GM12878 (cell line): ENCODE measurements around the gene CCDC106.

Source experiments
- CBFB ChIP-seq: IDR thresholded peaks from 2 replicates; pipeline ENCODE4 v1.6.1; 2016; ENCODE audit warnings: antibody characterized with exemption, low read depth
- CBX3 ChIP-seq: fragments of 200-600 bp; sonication (generic); IDR thresholded peaks from 2 replicates; pipeline ENCODE4 v1.6.1; 2016; ENCODE audit warnings: low read depth, borderline replicate concordance
- EP300 ChIP-seq, 2 experiments: fragments of 150-350 bp in 1 of 2; IDR thresholded peaks; 2 replicates each; pipeline ENCODE4 v1.6.1; 2011 to 2012; ENCODE audit warnings: low read depth in 2 of 2, low read length in 2 of 2, borderline replicate concordance in 1 of 2, improper control_type of control experiment in 1 of 2, inconsistent platforms in 1 of 2; ENCODE audit not compliant: control insufficient read depth in 1 of 2
- HCFC1 ChIP-seq: fragments of 150-350 bp; IDR thresholded peaks from 2 replicates; pipeline ENCODE4 v1.6.1; 2014; ENCODE audit warnings: low read length
- TF ChIP-seq, protein P1 (sequence below): fragments of 450-650 bp; IDR thresholded peaks from 2 replicates; pipeline ENCODE4 v1.6.1; 2014; ENCODE audit warnings: mild to moderate bottlenecking
- TF ChIP-seq, protein P2 (sequence below): fragments of 450-650 bp; conservative IDR thresholded peaks from 2 replicates; pipeline ENCODE4 v1.6.1; 2017; ENCODE audit warnings: mild to moderate bottlenecking, moderate library complexity

DNA sequence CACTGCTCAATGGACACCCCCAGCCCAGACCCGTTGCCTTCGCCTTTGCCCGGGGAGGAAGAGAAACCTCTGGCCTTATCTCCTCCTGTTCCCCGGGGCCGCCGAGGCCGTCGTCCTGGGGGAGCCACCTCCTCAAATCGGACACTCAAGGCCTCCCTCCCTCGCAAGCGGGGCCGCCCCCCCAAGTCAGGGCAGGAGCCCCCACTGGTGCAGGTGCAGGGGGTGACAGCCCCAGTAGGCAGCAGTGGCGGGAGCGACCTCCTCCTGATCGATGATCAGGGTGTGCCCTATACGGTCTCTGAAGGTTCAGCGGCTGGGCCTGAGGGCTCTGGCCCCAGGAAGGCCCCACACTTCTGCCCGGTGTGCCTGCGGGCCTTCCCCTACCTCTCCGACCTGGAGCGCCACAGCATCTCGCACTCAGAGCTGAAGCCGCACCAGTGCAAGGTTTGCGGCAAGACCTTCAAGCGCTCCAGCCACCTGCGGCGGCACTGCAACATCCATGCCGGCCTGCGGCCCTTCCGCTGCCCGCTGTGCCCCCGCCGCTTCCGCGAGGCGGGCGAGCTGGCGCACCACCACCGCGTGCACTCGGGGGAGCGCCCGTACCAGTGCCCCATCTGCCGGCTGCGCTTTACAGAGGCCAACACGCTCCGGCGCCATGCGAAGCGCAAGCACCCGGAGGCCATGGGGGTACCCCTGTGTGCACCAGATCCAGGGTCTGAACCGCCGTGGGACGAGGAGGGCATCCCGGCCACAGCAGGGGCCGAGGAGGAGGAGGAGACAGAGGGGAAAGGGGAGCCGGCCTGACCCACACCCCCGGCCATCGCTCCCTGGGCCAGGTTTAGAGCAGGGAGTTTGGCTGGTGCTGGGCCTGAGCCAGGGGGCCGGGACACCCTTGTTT lies 45.7 kb upstream of the CCDC106 start:
- TF ChIP-seq CBFB (no peak), CBX3 (no peak), EP300 (IDR thresholded peaks at IDR 0.05; ENCODE audit: borderline replicate concordance in 1 of 2, control insufficient read depth in 1 of 2, low read depth in 2 of 2, low read length in 2 of 2) (no peak), HCFC1 (no peak)
- TF ChIP-seq, protein P1, sequence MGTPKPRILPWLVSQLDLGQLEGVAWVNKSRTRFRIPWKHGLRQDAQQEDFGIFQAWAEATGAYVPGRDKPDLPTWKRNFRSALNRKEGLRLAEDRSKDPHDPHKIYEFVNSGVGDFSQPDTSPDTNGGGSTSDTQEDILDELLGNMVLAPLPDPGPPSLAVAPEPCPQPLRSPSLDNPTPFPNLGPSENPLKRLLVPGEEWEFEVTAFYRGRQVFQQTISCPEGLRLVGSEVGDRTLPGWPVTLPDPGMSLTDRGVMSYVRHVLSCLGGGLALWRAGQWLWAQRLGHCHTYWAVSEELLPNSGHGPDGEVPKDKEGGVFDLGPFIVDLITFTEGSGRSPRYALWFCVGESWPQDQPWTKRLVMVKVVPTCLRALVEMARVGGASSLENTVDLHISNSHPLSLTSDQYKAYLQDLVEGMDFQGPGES = no peak
- TF ChIP-seq, protein P2, sequence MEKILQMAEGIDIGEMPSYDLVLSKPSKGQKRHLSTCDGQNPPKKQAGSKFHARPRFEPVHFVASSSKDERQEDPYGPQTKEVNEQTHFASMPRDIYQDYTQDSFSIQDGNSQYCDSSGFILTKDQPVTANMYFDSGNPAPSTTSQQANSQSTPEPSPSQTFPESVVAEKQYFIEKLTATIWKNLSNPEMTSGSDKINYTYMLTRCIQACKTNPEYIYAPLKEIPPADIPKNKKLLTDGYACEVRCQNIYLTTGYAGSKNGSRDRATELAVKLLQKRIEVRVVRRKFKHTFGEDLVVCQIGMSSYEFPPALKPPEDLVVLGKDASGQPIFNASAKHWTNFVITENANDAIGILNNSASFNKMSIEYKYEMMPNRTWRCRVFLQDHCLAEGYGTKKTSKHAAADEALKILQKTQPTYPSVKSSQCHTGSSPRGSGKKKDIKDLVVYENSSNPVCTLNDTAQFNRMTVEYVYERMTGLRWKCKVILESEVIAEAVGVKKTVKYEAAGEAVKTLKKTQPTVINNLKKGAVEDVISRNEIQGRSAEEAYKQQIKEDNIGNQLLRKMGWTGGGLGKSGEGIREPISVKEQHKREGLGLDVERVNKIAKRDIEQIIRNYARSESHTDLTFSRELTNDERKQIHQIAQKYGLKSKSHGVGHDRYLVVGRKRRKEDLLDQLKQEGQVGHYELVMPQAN = no peak
